Skeletal muscle cell (primary cell): ENCODE measurements around the gene GEMIN4.
"Not testable (repeated sequence)": the region's sequence is repeated elsewhere in the genome, so short reads cannot be mapped to it uniquely, and the experiment has no call there.

Experiments used
- DNase-seq: peaks from one replicate; pipeline ENCODE4 v3.0.0-alpha.2; 2010; ENCODE audit warnings: low read depth
- H3K4me3 ChIP-seq: 2 replicates; pipeline ENCODE4 v1.5.1; 2011; ENCODE audit warnings: low read depth, mild to moderate bottlenecking, control low read depth, low read length, moderate library complexity

The GEMIN4 gene

DNA sequence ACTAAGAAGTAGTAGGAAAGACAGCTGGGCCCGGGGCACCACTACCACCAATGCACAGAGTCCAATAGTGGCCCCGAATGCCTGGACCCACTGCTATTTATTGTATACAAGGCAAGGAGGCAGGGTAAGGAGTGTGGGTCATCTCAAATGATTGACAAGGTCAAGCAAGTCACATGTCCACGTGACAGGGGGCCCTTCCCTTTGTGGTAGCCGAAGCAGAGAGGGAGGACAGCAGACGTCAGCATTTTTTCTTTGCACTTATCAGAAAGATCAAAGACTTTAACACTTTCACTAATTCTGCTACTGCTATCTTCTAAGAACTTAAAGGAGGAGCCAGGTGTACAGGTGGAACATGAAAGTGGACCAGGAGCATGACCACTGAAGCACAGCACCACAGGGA, 43.9 kb downstream of the GEMIN4 start:
- no peak overlapping the region for H3K4me3 ChIP-seq
- no peak for DNase-seq

GRCh38 chr17:705863-706262, 46.2 kb downstream of the GEMIN4 start:
- no peak for DNase-seq
- H3K4me3 ChIP-seq: no peak overlapping the region

GRCh38 chr17:705011-705410, 47.1 kb downstream of the GEMIN4 start:
- no peak for DNase-seq
- H3K4me3 ChIP-seq: no peak overlapping the region

- DNase-seq: no peak
- no peak overlapping the region for H3K4me3 ChIP-seq
Measured at GRCh38 chr17:704111-704864, 47.8 kb downstream of the GEMIN4 start.

- H3K4me3 ChIP-seq: no peak overlapping the region
- no peak for DNase-seq
Measured at GRCh38 chr17:703081-703875, 48.8 kb downstream of the GEMIN4 start.

GRCh38 chr17:700504-701094, 51.5 kb downstream of the GEMIN4 start:
- no peak overlapping the region for H3K4me3 ChIP-seq
- no peak for DNase-seq

DNA sequence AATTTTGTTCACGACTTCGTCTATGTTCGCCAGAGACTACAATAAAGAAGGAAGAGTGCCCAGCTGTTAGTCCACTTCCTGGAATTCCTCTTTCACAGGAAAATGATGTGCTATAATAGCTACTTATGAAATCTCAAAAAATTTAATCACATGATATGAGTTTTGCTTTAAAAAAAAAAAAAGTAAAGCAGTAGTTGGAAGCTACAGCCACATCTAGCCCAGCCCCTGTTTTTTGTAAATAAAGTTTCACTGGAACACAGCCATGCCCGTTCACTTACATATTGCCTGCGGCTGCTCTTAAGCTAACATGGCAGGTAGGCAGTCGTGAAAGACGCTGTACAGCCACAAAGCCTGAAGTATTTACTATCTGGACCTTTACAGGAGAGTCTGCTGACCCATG, 52.7 kb downstream of the GEMIN4 start:
- no peak overlapping the region for H3K4me3 ChIP-seq
- DNase-seq: no peak

DNA sequence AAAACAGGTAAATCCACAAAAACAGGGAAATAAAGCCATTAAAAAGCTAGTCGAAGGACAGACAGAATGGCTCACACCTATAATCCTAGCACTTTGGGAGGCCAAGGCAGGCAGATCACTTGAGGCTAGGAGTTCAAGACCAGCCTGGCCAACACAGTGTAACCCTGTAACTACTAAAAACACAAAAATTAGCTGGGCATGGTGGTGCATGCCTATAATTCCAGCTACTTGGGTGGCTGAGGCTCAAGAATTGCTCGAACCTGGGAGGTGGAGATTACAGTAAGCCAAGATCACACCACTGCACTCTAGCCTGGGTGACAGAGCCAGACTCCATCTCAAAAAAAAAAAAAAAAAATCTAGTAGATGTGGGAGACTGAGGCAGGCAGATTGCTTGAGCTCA, 54.0 kb downstream of the GEMIN4 start:
- H3K4me3 ChIP-seq, DNase-seq: not testable (repeated sequence)

DNA sequence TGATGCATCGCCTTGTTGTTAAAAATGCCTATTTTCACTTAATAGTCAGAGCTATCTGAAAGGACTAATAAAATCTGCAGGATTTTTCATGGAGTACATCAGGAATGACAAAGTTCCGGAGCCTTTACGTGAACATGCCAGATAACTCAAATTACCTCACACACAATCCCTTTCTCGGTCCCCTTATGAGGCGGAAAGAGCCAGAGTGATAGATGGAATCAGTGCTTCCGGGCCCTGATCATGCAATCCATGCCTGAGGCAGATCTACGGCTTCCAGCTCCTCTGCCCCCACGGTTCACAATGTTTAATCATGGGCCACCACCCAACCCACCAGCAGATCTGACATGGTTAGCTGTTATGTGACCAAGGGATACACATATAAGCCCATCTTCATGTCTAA, 54.4 kb downstream of the GEMIN4 start:
- no peak for DNase-seq
- no peak overlapping the region for H3K4me3 ChIP-seq

GRCh38 chr17:696369-696768, 55.7 kb downstream of the GEMIN4 start:
- no peak overlapping the region for H3K4me3 ChIP-seq
- DNase-seq: no peak
